OCI-LY7 (cell line): ENCODE results near the gene CYB5A.

Source experiments
- EZH2phosphoT487 ChIP-seq: fragments of 200-600 bp; sonication (generic); IDR thresholded peaks from 2 replicates; pipeline ENCODE4 v1.6.1; 2018; ENCODE audit warnings: low read depth, borderline replicate concordance, mild to moderate bottlenecking, mixed run types, antibody characterized with exemption, low read length, moderate library complexity, mixed read lengths
- TF ChIP-seq, protein P1 (sequence below): fragments of 200-600 bp; sonication (generic); conservative IDR thresholded peaks from 2 replicates; pipeline ENCODE4 v1.5.1; 2014; ENCODE audit warnings: mild to moderate bottlenecking, antibody characterized with exemption, low read length, moderate library complexity, mixed read lengths

DNA sequence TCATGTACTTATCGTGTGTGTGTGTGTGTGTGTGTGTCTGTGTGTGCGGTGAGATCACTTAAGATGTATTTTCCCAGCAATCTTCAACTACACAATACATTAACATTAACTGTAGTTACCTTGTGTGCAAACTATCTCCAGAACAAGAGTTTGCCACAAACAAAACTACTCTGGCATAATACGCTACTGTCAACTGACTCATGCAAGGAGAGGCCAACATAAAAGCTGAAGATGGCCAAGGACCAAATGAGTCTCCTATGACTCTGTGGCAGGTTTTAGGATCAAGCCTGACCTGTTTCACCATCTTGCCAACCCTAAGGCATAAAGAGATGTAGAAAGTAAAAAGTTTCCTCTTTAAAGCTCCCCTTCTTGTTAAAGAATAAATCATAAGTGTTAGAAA, 20.1 kb downstream of the CYB5A start:
- TF ChIP-seq, protein P1, sequence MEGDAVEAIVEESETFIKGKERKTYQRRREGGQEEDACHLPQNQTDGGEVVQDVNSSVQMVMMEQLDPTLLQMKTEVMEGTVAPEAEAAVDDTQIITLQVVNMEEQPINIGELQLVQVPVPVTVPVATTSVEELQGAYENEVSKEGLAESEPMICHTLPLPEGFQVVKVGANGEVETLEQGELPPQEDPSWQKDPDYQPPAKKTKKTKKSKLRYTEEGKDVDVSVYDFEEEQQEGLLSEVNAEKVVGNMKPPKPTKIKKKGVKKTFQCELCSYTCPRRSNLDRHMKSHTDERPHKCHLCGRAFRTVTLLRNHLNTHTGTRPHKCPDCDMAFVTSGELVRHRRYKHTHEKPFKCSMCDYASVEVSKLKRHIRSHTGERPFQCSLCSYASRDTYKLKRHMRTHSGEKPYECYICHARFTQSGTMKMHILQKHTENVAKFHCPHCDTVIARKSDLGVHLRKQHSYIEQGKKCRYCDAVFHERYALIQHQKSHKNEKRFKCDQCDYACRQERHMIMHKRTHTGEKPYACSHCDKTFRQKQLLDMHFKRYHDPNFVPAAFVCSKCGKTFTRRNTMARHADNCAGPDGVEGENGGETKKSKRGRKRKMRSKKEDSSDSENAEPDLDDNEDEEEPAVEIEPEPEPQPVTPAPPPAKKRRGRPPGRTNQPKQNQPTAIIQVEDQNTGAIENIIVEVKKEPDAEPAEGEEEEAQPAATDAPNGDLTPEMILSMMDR: no peak
- TF ChIP-seq EZH2phosphoT487: no peak
